ENCODE data around the gene SRRM4.

SRRM4 gene

GRCh38 chr12:119206348-119207062, 225.2 kb downstream of the SRRM4 start:
- no peak for DNase-seq

DNA sequence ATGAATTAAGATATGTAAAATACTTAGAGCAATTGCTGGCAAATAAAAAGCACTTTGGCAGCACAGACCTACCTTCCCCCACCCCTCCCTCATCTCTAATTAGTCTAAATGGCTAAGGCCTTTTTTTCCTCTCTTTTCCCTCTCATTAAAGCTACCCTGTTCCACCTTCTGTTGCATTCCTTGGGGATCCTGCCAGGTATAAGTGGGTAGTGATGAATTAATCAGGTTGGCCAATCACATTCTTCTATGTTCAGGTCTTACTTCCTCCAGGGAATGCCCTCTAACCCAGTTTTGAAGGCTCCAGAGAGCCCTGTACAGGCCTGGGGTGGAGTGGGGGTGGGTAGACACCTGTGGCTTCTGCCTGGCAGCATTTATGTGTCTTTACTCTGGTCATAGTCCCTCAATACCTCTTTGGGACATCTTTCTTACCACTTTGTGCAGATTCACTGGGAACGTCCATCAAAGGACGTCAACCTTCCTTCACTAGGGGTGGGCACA, 225.8 kb downstream of the SRRM4 start:
- no peak for DNase-seq

DNA sequence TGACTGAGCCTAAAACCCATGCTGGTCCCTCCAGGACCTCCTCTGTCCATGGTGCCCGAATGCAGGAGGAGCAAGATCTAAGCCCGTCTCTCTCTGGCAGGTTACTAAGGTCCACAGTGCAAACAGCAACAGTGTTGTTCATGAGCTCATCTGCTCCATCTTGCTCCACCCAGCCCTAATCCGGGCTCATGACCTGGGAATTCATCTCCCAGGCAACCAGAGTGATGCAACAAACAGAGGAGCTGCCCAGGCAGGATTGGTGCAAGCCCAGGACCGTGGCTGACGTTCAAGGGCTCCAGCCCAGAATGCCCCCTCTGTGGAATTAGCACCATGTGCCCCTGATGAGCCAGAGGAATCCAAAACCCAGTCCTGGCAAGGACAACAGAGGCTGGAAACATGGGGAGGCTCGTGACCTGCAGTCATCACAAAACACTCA, 227.3 kb downstream of the SRRM4 start:
- no peak for DNase-seq

GRCh38 chr12:119211884-119212283, 230.5 kb downstream of the SRRM4 start:
- DNase-seq: no peak

Measured in activated T-cell treated with anti-CD3 and anti-CD28 coated beads, Interleukin-2, amount 50 U/mL, for 1 hour (primary cell).